GM19099 (cell line): ENCODE data around the gene GLOD5.

ENCODE experiments used
- POLR2A ChIP-seq: IDR thresholded peaks from 3 replicates; pipeline ENCODE4 v1.6.1; 2011; ENCODE audit warnings: low read depth; ENCODE audit not compliant: insufficient read length; ENCODE audit errors: extremely low read depth

GLOD5 gene

GRCh38 chrX:48800574-48801279 is 39.2 kb downstream of the GLOD5 start:
- TF ChIP-seq POLR2A, result no peak

DNA sequence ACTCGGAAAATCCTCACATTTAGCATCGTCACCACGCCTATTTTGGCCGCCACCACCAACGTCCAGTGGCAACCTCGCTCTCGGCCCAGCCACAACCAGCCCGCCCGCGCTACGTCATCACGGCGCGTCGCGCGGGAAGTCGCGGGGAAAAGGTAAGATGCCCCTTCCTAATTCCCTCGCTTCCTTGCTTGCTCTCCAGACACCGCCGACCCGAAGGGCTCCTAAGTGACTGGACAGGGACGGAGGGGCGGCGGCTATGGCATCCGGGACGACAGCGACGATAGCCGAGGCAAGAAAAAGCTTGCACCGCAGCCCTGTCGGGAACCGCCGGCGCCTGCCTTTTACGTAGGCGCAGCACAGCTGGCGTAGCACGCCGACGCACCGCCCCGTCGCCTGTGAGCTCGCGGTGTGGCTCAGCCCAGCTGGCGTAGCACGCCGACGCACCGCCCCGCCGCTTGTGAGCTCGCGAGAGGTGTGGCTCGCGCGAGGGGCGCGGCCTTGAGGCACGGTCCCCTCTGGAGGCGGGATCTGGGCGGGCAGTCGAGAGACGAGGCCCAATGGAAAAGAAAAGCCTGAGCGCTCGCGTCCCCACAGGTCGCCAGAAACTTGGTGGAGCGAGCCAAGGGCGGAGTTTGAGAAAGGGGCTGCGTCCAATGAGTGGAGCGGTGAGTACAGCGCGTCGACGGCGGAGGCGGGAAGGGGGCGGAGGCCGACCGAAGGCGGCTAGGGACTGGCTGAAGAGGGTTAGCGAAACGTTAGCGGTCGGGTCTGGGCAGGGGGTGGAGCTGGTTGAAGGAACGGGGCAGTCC is 39.9 kb downstream of the GLOD5 start, which contains the start of gene HDAC6:
HDAC6 (plus strand) TSS at position 788 of the 809 bp plus-strand sequence. CDS start 626 bp downstream, outside the sequence.
- peak; percentile 55 for TF ChIP-seq POLR2A

GRCh38 chrX:48802089-48802904 is 40.8 kb downstream of the GLOD5 start:
- peak; percentile 58 for TF ChIP-seq POLR2A

- TF ChIP-seq POLR2A, result no peak
These were observed 41.3 kb downstream of the GLOD5 start for GRCh38 chrX:48802905-48803200.

GRCh38 chrX:48806081-48806480 is 44.5 kb downstream of the GLOD5 start:
- TF ChIP-seq POLR2A, result no peak

DNA sequence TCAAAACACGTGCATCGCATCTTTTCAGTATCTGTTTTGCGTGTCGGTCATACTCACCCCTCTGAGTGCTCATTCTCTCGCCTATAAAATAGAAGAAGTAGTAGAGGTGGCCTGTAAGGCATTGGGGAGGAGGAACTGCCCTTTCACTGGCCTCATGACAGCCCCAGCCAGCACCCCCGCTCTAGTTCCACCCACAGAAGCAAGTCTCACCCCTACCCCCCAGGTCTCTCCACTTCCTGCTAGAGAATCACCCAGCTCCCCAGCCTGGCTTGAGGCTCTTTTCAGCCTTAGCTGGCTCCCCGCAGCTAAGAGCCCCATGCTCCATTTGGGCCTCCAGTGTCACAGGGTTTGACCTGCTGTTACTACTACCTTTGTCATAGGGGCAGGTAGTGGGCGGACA is 52.1 kb downstream of the GLOD5 start:
- TF ChIP-seq POLR2A, result no peak

GRCh38 chrX:48814722-48815121 is 53.2 kb downstream of the GLOD5 start:
- no peak for TF ChIP-seq POLR2A

GRCh38 chrX:48815266-48815665 is 53.7 kb downstream of the GLOD5 start:
- no peak for TF ChIP-seq POLR2A

- no peak for TF ChIP-seq POLR2A
These were observed 54.7 kb downstream of the GLOD5 start for GRCh38 chrX:48816014-48816810.

GRCh38 chrX:48818098-48818497 is 56.6 kb downstream of the GLOD5 start:
- TF ChIP-seq POLR2A, result no peak

DNA sequence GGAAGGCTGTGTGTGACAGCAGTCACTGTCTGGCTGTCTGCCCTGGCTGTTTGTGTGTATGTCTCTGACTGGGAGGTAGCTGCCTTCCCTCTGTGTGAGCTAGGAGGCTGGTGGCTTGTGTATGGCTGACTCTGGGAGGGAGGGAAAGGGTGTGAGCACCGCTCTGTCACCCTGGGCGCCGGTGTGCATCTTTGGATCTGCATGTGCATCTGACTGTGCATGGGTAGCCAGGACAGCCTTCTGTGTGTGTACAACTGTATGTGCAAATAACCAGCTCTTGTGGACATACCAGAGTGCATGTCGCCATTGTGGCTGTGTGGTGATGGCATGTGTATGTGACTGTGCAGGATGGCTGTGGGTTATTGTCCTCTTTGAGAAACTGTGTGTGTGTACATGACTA is 57.3 kb downstream of the GLOD5 start:
- no peak for TF ChIP-seq POLR2A

- TF ChIP-seq POLR2A, result no peak
These were observed 61.5 kb downstream of the GLOD5 start for GRCh38 chrX:48823053-48823452.
